Esophagus (tissue), 2 donors: ENCODE results near the gene DBN1. TPM values are rescaled to one million over a fixed set of nuclear protein-coding genes. Genes with fewer than 3 reads are reported as not detected.
A peak's percentile ranks its signal among the peaks of the same experiment; 100 is the strongest.

Experiments used
- H3K27ac ChIP-seq, 2 donors: one replicate each; pipeline ENCODE4 v1.5.1; 2013; ENCODE audit warnings: low read depth in 2 of 2, mild to moderate bottlenecking in 2 of 2, inconsistent platforms in 1 of 2, low read length in 1 of 2, moderate library complexity in 1 of 2
- H3K27me3 ChIP-seq, 2 donors: one replicate each; pipeline ENCODE4 v1.6.1; 2013; ENCODE audit warnings: low read length in 2 of 2, control low read depth in 1 of 2, mild to moderate bottlenecking in 1 of 2; ENCODE audit not compliant: insufficient read depth in 2 of 2, control insufficient read depth in 1 of 2
- H3K36me3 ChIP-seq, 2 donors: one replicate each; pipeline ENCODE4 v1.6.1; 2013; ENCODE audit warnings: low read length in 1 of 2; ENCODE audit not compliant: control insufficient read depth in 2 of 2, insufficient read depth in 2 of 2
- H3K4me1 ChIP-seq, 2 donors: one replicate each; pipeline ENCODE4 v1.6.1; 2013; ENCODE audit warnings: low read length in 1 of 2; ENCODE audit not compliant: control insufficient read depth in 2 of 2, insufficient read depth in 2 of 2
- H3K4me3 ChIP-seq, 2 donors: one replicate each; pipeline ENCODE4 v1.5.1; 2013; ENCODE audit warnings: low read length in 2 of 2, mild to moderate bottlenecking in 2 of 2, low read depth in 1 of 2, moderate library complexity in 1 of 2
- H3K9me3 ChIP-seq, 2 donors: one replicate each; pipeline ENCODE4 v1.6.1; 2013; ENCODE audit warnings: mild to moderate bottlenecking in 2 of 2, low read depth in 1 of 2, low read length in 1 of 2, moderate library complexity in 1 of 2; ENCODE audit not compliant: control insufficient read depth in 2 of 2, insufficient read depth in 1 of 2
- WGBS, 2 donors: extraction: QIAGEN DNeasy Blood & Tissue Kit; methylation state at CpG; one replicate each; pipeline ENCODE4 v1.1.7; 2013; 5-methylcytosine and 5-hydroxymethylcytosine counted together
- polyA plus RNA-seq, 2 donors: library from polyadenylated mRNA; stranded (reverse); fragments of 200-250 nt; gene quantifications; one replicate each; pipeline ENCODE4 v1.2.3, GENCODE V29; 2013
- donor health status: healthy with polysubstance abuse.
- donor health status: Bipolar disorder and iron deficiency.

The DBN1 gene
- polyA plus RNA-seq, 2 donors = 18.2 to 24.7 TPM

- no peaks in the 10 kb centered on the region for H3K9me3 ChIP-seq
- H3K27me3 ChIP-seq = no peaks in the 10 kb centered on the region
- no peak overlapping the region for H3K27ac ChIP-seq
- H3K36me3 ChIP-seq = peaks cover 24 to 44% of the 10 kb centered on the region in 2 donors
- WGBS, 2 donors = 90 to 91% methylated on average over 16 of the region's 16 CpGs
- H3K4me3 ChIP-seq = no peak overlapping the region
- peaks cover 3 to 8% of the 10 kb centered on the region in 2 donors for H3K4me1 ChIP-seq
These were observed 39.4 kb upstream of the DBN1 start for GRCh38 chr5:177512736-177513380.

- 93 to 94% methylated on average over 33 to 34 of the region's 34 CpGs for WGBS, 2 donors
- H3K4me1 ChIP-seq = peaks cover 3 to 8% of the 10 kb centered on the region in 2 donors
- H3K36me3 ChIP-seq = peaks cover 24 to 44% of the 10 kb centered on the region in 2 donors
- H3K27ac ChIP-seq = no peak overlapping the region
- no peaks in the 10 kb centered on the region for H3K9me3 ChIP-seq
- no peak overlapping the region for H3K4me3 ChIP-seq
- H3K27me3 ChIP-seq = no peaks in the 10 kb centered on the region
These were observed 38.6 kb upstream of the DBN1 start for GRCh38 chr5:177511796-177512675.

GRCh38 chr5:177511181-177511580 lies 37.7 kb upstream of the DBN1 start:
- H3K36me3 ChIP-seq = peaks cover 24 to 44% of the 10 kb centered on the region in 2 donors
- H3K27ac ChIP-seq = no peak overlapping the region
- H3K9me3 ChIP-seq = no peaks in the 10 kb centered on the region
- no peaks in the 10 kb centered on the region for H3K27me3 ChIP-seq
- H3K4me3 ChIP-seq = no peak overlapping the region
- 82 to 83% methylated on average over 5 of the region's 5 CpGs for WGBS, 2 donors
- H3K4me1 ChIP-seq = peaks cover 3 to 6% of the 10 kb centered on the region in 2 donors

GRCh38 chr5:177510567-177511053 lies 37.2 kb upstream of the DBN1 start:
- H3K36me3 ChIP-seq = peaks cover 23 to 44% of the 10 kb centered on the region in 2 donors
- WGBS, 2 donors = 84 to 85% methylated on average over 15 of the region's 15 CpGs
- no peaks in the 10 kb centered on the region for H3K9me3 ChIP-seq
- H3K27ac ChIP-seq = no peak overlapping the region
- no peaks in the 10 kb centered on the region for H3K27me3 ChIP-seq
- no peak overlapping the region for H3K4me3 ChIP-seq
- peaks cover under 1 to 3% of the 10 kb centered on the region in 2 donors for H3K4me1 ChIP-seq

GRCh38 chr5:177509991-177510566 lies 36.6 kb upstream of the DBN1 start:
- H3K4me1 ChIP-seq = peaks cover 0 to 3% of the 10 kb centered on the region in 2 donors
- no peaks in the 10 kb centered on the region for H3K9me3 ChIP-seq
- 66 to 69% methylated on average over 11 of the region's 11 CpGs for WGBS, 2 donors
- H3K27me3 ChIP-seq = no peaks in the 10 kb centered on the region
- peaks cover 20 to 44% of the 10 kb centered on the region in 2 donors for H3K36me3 ChIP-seq
- no peak overlapping the region for H3K27ac ChIP-seq
- H3K4me3 ChIP-seq = no peak overlapping the region

- WGBS, 2 donors = 33 to 45% methylated on average over 20 of the region's 20 CpGs
- Histone ChIP-seq H3K4me1 (no peaks in the 10 kb centered on the region), H3K36me3 (peaks cover 20 to 38% of the 10 kb centered on the region in 2 donors), H3K27ac (peak within 1 kb of the TSS in 1 of 2 donors; percentile 2), H3K9me3 (no peaks in the 10 kb centered on the region), H3K4me3 (no peak within 1 kb of the TSS), H3K27me3 (no peaks in the 10 kb centered on the region)
These were observed 36.0 kb upstream of the DBN1 start, which contains the start of gene DOK3 for GRCh38 chr5:177509381-177509951. TSS of gene DOK3 (minus strand) at chr5:177509826. CDS start at chr5:177509540, 286 bp downstream.

- H3K4me3 ChIP-seq = no peak overlapping the region
- 61 to 66% methylated on average over 8 of the region's 8 CpGs for WGBS, 2 donors
- no peaks in the 10 kb centered on the region for H3K27me3 ChIP-seq
- H3K27ac ChIP-seq = peak overlapping the region in 1 of 2 donors; percentile 2
- H3K36me3 ChIP-seq = peaks cover 20 to 34% of the 10 kb centered on the region in 2 donors
- H3K9me3 ChIP-seq = no peaks in the 10 kb centered on the region
- H3K4me1 ChIP-seq = no peaks in the 10 kb centered on the region
These were observed 35.4 kb upstream of the DBN1 start for GRCh38 chr5:177508837-177509236.

GRCh38 chr5:177508221-177508611 lies 34.8 kb upstream of the DBN1 start:
- H3K4me3 ChIP-seq = no peak overlapping the region
- peaks cover 20 to 32% of the 10 kb centered on the region in 2 donors for H3K36me3 ChIP-seq
- no peaks in the 10 kb centered on the region for H3K4me1 ChIP-seq
- H3K9me3 ChIP-seq = no peaks in the 10 kb centered on the region
- no peaks in the 10 kb centered on the region for H3K27me3 ChIP-seq
- WGBS, 2 donors = 83 to 84% methylated on average over 24 to 26 of the region's 26 CpGs
- H3K27ac ChIP-seq = no peak overlapping the region

- Histone ChIP-seq H3K27ac (no peak overlapping the region), H3K27me3 (no peaks in the 10 kb centered on the region), H3K4me3 (no peak overlapping the region), H3K36me3 (peaks cover 19 to 27% of the 10 kb centered on the region in 2 donors), H3K4me1 (no peaks in the 10 kb centered on the region), H3K9me3 (no peaks in the 10 kb centered on the region)
- 77 to 86% methylated on average over 17 of the region's 17 CpGs for WGBS, 2 donors
These were observed 34.3 kb upstream of the DBN1 start for GRCh38 chr5:177507596-177508220.
